Anterior cingulate cortex (tissue), 58 donors: Measurements from ENCODE around the gene CCNT1.
"Not testable (repeated sequence)": the region's sequence is repeated elsewhere in the genome, so short reads cannot be mapped to it uniquely, and the experiment has no call there.

Experiments used
- DNase-seq, 58 donors: peaks; one replicate each; lab custom pipeline; 2025; lab: John Stamatoyannopoulos, UW

CCNT1 gene

GRCh38 chr12:48643011-48643410, 73.5 kb downstream of the CCNT1 start:
- DNase-seq: no peak

GRCh38 chr12:48641752-48642555, 74.6 kb downstream of the CCNT1 start:
- not testable (repeated sequence) for DNase-seq

- DNase-seq: no peak
Observed at GRCh38 chr12:48640854-48641253, 75.7 kb downstream of the CCNT1 start.

GRCh38 chr12:48640428-48640827, 76.1 kb downstream of the CCNT1 start:
- no peak for DNase-seq
